DOHH2 (cell line): ENCODE data around the gene CAMTA1.

Source experiments
- H3F3A ChIP-seq: fragments of 200-600 bp; sonication (generic), shearing (Covaris generic); 2 replicates; pipeline ENCODE4 v1.6.0; 2016; ENCODE audit warnings: antibody characterized with exemption, mild to moderate bottlenecking; ENCODE audit not compliant: control insufficient read depth, insufficient read depth
- H3K27ac ChIP-seq: fragments of 200-600 bp; sonication (generic); 2 replicates; pipeline ENCODE4 v1.5.1; 2014; ENCODE audit warnings: low read depth, mild to moderate bottlenecking, low read length, moderate library complexity
- H3K27me3 ChIP-seq: fragments of 200-600 bp; sonication (generic); 2 replicates; pipeline ENCODE4 v1.6.1; 2014; ENCODE audit warnings: mild to moderate bottlenecking, low read length, mixed read lengths; ENCODE audit not compliant: control insufficient read depth
- H3K36me3 ChIP-seq: fragments of 200-600 bp; sonication (generic); 2 replicates; pipeline ENCODE4 v1.6.1; 2014; ENCODE audit warnings: mild to moderate bottlenecking, low read length, moderate library complexity, mixed read lengths; ENCODE audit not compliant: control insufficient read depth
- H3K4me1 ChIP-seq: fragments of 200-600 bp; sonication (generic); 2 replicates; pipeline ENCODE4 v1.6.1; 2014; ENCODE audit warnings: mild to moderate bottlenecking, low read length, mixed read lengths; ENCODE audit not compliant: control insufficient read depth
- H3K4me2 ChIP-seq: fragments of 200-600 bp; sonication (generic); 2 replicates; pipeline ENCODE4 v1.6.0; 2014; ENCODE audit warnings: mild to moderate bottlenecking, low read length, moderate library complexity
- H3K4me3 ChIP-seq: fragments of 200-600 bp; sonication (generic); 2 replicates; pipeline ENCODE4 v1.5.1; 2014; ENCODE audit warnings: mild to moderate bottlenecking, low read length, mixed read lengths
- H3K79me2 ChIP-seq: fragments of 200-600 bp; sonication (generic); 2 replicates; pipeline ENCODE4 v1.6.1; 2014; ENCODE audit warnings: mild to moderate bottlenecking, low read length, mixed read lengths; ENCODE audit not compliant: control insufficient read depth
- H3K9me2 ChIP-seq: fragments of 200-600 bp; sonication (generic); replicated peaks from 2 replicates; pipeline ENCODE4 v1.6.1; 2014; ENCODE audit warnings: mild to moderate bottlenecking, low read length, mixed read lengths; ENCODE audit not compliant: control insufficient read depth
- H3K9me3 ChIP-seq: fragments of 200-600 bp; sonication (generic); 2 replicates; pipeline ENCODE4 v1.6.1; 2014; ENCODE audit warnings: antibody characterized with exemption, low read length, mixed read lengths; ENCODE audit not compliant: control insufficient read depth, insufficient read depth
- H4K20me1 ChIP-seq: fragments of 200-600 bp; sonication (generic); 2 replicates; pipeline ENCODE4 v1.6.0; 2014; ENCODE audit warnings: low read depth, mild to moderate bottlenecking, antibody characterized with exemption, low read length, moderate library complexity; ENCODE audit not compliant: control insufficient read depth, insufficient read depth
- CTCF ChIP-seq: fragments of 200-600 bp; sonication (generic); IDR thresholded peaks from one replicate; pipeline ENCODE4 v1.5.1; 2014; ENCODE audit warnings: antibody characterized with exemption, mild to moderate bottlenecking, low read depth, low read length; ENCODE audit not compliant: poor library complexity, severe bottlenecking
- EZH2phosphoT487 ChIP-seq: fragments of 200-600 bp; sonication (generic); IDR thresholded peaks from 2 replicates; pipeline ENCODE4 v1.6.1; 2017; ENCODE audit warnings: borderline replicate concordance, mild to moderate bottlenecking, antibody characterized with exemption, low read length, moderate library complexity, mixed read lengths

Gene CAMTA1

GRCh38 chr1:7363450-7363849, 578.2 kb downstream of the CAMTA1 start:
- H4K20me1 ChIP-seq: no peaks in the 10 kb centered on the region
- H3K4me1 ChIP-seq: no peaks in the 10 kb centered on the region
- no peaks in the 10 kb centered on the region for H3K79me2 ChIP-seq
- H3K27me3 ChIP-seq: no peaks in the 10 kb centered on the region
- H3K27ac ChIP-seq: no peak overlapping the region
- H3K36me3 ChIP-seq: no peaks in the 10 kb centered on the region
- no peak overlapping the region for H3K4me3 ChIP-seq
- no peaks in the 10 kb centered on the region for H3F3A ChIP-seq
- H3K9me2 ChIP-seq: no peaks in the 10 kb centered on the region
- no peaks in the 10 kb centered on the region for H3K9me3 ChIP-seq
- no peak overlapping the region for H3K4me2 ChIP-seq
- TF ChIP-seq EZH2phosphoT487: no peak
- TF ChIP-seq CTCF: no peak

GRCh38 chr1:7365706-7366105, 580.5 kb downstream of the CAMTA1 start:
- Histone ChIP-seq H3F3A (no peaks in the 10 kb centered on the region), H3K79me2 (no peaks in the 10 kb centered on the region), H3K27me3 (no peaks in the 10 kb centered on the region), H3K4me2 (no peak overlapping the region), H3K36me3 (no peaks in the 10 kb centered on the region), H4K20me1 (no peaks in the 10 kb centered on the region), H3K4me1 (no peaks in the 10 kb centered on the region), H3K4me3 (no peak overlapping the region), H3K27ac (no peak overlapping the region), H3K9me3 (no peaks in the 10 kb centered on the region), H3K9me2 (no peaks in the 10 kb centered on the region)
- TF ChIP-seq EZH2phosphoT487: no peak
- no peak for TF ChIP-seq CTCF

GRCh38 chr1:7366286-7366954, 581.2 kb downstream of the CAMTA1 start:
- Histone ChIP-seq H3K4me3 (no peak overlapping the region), H3K9me3 (no peaks in the 10 kb centered on the region), H3K36me3 (no peaks in the 10 kb centered on the region), H4K20me1 (no peaks in the 10 kb centered on the region), H3K27ac (no peak overlapping the region), H3F3A (no peaks in the 10 kb centered on the region), H3K79me2 (no peaks in the 10 kb centered on the region), H3K9me2 (no peaks in the 10 kb centered on the region), H3K4me2 (no peak overlapping the region), H3K27me3 (no peaks in the 10 kb centered on the region), H3K4me1 (no peaks in the 10 kb centered on the region)
- no peak for TF ChIP-seq EZH2phosphoT487
- no peak for TF ChIP-seq CTCF
